GM21390 (cell line): ENCODE measurements around the gene EIF3A.
"Not testable (repeated sequence)": the region's sequence is repeated elsewhere in the genome, so short reads cannot be mapped to it uniquely, and the experiment has no call there.

Experiments used
- ATAC-seq: cut with Tn5 transposase; IDR thresholded peaks from one replicate; pipeline ENCODE4 v1.9.1; 2021; ENCODE audit not compliant: unreplicated experiment

Gene EIF3A

DNA sequence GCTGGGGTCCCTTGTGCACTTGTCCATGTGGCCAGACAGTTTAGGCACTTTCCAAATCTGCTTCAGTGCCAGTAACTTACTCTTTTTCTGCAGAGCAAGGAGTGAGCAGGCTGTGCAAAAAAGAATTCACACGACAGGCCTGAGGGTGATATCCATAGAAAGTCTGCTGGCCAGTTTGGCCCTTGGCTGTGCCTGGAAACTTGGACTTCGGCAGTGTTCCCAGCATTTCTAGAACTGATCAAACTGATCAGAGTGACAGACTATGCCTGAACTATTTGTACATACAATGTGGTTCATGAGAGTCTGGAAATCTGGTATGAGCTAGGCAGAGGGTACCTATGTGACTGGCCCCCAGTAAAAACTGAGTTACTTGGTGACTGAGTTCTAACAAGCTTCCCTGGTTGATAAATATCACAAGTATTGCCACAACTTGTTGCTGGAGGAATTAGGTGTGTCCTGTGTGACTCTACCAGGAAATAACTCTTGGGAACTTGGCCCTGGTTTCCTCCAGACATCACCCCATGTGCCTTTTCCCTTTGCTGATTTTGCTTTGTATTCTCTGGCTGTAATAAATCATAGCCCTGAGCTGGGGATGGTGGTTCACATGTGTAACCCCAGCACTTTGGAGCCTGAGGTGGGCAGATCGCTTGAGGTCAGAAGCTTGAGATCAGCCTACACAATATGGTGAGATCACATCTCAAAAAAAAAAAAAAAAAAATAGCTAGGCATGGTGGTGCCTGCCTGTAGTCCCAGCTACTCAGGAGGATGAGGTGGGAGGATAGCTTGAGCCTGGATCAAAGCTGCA lies 20.0 kb upstream of the EIF3A start:
- no peak for ATAC-seq

DNA sequence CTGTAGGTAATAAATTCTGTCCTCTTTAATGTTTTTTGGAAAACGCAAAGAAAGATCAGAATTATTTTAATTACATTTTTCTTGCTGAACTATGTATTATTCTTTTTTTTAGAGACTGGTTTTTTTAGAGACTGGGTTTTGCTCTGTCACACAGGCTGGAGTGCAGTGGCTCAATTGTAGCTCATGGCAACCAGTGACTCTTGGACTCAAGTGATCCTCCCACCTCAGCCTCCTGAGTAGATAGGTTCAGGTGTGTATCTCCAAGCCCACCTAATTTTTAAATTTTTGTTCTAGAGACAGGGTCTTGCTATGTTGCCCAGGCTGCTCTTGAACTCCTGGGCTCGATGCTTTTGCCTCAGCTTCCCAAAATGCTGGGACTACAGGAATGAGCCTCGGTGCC lies 18.0 kb upstream of the EIF3A start:
- no peak for ATAC-seq

DNA sequence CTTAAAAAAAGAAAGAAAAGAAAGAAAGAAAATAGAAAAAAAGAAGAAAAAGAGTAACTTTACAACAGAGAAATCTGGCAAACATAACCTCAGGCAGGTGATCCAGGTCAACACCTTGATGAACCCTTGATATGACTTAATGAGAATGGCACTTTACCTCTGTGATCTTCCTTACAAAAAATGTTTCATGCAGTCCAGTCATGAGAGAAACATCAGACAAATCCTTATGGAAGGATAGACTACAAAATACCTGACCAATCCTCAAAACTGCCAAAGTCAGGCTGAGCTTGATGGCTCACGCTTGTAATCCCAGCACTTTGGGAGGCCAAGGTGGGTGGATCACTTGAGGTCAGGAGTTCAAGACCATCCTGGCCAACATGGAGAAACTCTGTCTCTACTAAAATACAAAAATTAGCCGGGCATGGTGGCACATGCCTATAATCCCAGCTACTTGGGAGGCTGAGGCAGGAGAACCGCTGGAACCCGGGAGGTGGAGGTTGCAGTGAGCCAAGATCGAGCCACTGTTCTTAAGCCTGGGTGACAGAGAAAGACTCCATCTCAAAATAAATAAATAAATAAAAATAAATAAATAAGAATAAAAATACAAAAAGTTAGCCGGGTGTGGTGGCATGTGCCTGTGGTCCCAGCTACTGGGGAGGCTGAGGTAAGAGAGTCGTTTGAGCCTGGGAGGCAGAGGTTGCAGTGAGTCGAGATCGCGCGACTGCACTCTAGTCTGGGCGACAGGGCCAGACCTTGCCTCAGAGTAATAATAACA lies 16.2 kb upstream of the EIF3A start:
- ATAC-seq: not testable (repeated sequence)

DNA sequence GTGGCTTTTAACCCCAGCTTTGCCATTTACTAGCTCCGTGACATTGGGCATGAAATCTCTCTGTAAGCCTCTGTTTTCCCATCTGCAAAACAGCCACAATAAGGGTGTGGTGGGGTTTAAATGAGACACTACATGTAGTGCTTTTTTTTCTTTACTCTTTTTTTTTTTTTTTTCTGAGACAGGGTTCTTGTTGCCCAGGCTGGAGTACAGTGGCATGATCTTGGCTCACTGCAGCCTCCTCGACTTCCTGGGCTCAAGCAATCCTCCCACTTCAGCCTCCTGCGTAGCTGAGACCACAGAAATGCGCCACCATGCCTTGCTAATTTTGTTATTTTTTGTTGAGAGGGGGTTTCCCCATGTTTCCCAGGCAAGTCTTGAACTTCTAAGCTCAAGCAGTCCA lies 15.0 kb upstream of the EIF3A start:
- no peak for ATAC-seq

DNA sequence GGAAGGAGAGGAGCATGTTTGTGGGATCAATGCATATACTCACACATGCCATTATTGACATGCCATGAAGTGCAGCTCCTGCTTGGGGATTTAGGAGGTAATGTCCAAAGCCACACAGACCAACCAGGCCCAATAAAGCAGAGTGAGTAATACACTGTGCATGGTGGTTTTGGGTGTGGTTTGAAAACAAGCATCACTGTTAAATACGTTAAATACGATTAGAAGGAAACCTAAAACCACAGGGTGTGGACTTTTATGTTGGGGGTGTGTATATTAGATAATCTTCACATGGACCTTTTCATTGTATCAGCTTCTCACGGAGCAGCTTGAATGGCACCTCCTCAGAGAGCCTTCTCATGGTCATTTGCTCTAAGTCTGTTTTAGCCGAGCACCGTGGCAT lies 10.4 kb upstream of the EIF3A start:
- no peak for ATAC-seq

DNA sequence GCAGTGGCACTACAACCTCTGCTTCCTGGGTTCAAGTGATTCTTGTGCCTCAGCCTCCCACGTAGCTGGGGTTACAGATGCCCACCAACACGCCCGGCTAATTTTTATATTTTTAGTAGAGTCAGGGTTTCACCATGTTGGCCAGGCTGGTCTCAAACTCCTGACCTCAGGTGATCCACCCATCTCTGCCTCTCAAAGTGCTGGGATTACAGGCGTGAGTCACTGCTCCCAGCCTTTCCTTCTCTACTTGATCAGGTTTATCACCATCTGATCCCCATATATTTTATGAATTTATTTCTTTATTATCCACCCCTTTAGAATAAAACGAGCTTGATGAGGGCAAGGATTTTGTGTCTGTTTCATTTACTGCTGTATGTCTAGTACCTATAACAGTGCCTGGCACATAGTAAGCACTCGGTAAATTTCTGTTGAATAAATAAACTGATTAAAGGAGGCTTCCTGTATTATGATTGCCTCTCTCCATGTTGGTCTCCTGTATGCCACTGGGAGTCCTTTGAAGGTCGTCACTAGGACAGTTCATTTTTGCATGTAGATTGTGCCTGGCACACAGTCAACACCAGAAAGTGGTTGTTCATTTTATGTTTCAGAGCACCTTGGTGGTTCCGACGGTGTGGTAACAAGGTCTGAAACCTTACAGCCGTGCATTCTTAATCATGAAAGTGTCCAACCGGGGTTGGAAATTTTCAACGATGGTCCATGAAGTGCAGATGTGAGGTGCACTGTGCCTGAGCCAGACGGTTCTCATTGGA lies 9.6 kb upstream of the EIF3A start:
- no peak for ATAC-seq

DNA sequence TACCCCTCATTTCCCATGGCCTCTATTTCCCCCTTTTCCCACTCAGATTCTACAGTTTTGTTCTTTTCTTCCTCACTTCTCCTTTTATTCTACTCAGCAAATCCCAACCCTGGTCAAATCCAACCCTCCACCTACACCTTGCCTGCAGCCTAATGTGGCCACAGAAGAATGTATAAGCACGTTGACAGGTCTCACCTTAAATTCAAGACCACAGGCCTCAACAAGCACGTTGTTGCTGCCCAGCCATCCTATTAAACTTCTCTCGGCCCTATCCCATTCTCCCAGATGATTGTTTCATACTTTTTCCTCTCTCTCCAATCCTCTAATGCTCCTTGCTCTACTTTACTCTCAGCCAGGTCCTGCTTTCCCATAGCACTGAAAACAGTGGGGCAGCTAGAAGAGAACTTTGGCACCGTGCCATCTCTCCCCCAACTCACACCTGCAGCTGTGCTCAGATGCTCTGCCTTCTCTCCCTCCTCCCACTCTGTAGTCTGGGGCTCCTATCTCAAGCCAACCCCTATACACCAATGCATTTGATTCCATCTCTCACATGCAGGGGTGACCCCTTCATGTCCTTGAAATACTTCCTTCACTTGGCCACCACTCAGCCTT lies 6.8 kb upstream of the EIF3A start:
- no peak for ATAC-seq

DNA sequence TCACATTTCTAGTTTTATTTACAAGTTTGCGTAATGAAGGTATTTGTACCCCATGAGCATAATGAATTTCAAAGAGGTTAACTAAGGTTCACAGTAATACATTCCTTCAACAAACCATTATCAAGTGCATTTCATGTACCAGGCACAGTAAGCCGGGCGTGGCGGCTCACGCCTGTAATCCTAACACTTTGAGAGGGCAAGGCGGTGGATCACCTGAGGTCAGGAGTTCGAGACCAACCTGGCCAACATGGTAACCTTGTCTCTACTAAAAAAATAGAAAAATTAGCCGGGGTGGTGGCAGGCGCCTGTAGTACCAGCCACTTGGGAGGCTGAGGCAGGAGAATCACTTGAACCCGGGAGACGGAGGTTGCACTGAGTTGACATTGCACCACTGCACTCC lies 4.3 kb upstream of the EIF3A start:
- no peak for ATAC-seq

DNA sequence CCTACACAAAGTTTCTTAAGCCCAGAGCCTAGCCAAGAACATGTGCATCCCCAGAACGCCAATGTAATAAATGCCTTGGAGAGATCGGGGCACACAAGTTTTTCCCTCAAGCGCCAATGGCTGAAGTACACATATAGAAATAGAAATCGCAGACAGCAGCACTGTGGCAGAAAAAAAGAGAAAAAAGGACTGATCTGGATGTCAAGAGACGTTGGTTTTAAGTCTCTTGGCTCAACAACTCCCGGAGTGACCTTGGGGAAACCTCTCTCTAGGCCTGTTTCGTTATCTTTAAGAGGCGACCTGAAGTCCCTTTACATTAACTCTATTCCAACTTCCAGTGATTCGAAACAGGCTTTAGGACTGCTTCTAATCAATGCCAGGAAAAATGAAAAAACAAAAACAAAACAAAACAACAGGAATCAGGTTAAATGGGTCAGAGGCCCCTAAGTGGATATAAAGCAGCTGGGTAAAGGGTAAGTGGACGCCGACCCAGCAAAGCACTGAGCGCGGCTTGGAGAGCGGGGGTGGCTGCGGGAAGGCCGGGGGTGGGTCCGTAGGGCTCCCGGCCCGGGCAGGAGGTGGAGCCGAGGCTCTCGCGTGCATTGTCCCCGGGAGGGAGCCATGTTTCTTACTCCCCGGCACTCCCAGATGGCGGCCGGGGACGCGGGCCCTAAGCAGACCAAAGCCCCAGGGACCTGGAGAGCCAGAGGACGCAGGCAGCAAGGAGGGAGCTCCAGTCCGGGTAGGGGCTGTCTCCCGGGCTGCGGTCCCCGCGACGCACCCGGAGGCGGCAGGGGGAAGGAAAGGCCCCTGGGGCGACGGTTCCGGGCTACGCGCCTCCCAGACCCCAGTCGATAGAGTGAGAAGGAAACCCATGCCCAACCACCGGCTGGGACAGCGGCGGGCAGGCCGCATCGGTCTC lies 757 bp downstream of the EIF3A start:
- peak; percentile 60 for ATAC-seq

DNA sequence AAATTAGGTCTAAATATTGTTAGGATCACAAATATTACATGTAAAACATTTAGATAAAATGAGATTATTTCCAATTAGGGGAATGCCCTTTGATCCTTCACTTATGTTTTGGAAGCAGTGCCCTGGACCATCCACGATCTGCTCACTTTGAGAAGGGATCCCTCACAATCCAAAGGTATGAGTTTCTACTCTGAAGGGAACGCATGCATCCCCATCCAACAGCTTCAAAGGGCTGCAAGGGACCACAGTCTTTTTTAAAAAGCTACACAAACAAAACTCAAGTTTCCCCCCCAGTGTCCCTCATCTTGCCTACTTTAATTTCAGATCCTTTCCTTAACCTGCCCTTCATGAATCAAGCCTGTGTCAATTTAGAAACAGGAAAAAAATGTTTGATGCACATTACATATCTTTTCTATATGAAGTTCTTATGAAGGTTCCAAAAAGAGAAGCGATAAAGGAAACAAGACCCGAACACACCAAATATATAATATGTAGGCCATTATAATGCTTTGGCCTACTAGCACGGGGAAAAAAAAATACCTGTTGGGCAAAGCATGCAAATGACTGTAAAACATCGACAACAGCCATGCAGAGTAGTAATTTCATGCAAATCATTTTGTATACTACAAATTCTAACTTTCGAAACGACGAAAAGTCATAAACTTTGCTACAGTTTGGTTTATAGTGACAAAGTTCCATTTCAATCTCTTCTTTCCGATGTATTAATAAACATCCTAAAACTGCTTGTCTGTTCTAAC lies 2.0 kb downstream of the EIF3A start:
- ATAC-seq: no peak

DNA sequence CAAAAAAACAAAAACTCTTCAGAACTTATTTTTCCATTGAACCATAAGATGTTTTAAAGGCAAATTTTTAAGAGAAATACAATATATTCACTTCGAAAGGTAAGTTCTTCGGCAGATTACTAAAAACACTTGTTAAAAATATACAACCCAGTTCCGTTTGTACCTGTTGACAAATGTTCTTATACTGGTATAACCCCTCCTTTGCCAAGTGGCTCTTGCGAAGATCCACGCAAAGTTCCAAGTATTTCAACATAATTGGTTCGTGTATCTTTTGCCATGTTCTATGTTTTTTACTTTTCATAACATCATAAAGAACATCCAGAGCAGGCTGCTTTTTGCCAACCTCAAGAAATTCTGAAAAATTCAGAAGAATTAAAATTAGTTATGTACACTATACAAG lies 7.0 kb downstream of the EIF3A start:
- ATAC-seq: no peak

DNA sequence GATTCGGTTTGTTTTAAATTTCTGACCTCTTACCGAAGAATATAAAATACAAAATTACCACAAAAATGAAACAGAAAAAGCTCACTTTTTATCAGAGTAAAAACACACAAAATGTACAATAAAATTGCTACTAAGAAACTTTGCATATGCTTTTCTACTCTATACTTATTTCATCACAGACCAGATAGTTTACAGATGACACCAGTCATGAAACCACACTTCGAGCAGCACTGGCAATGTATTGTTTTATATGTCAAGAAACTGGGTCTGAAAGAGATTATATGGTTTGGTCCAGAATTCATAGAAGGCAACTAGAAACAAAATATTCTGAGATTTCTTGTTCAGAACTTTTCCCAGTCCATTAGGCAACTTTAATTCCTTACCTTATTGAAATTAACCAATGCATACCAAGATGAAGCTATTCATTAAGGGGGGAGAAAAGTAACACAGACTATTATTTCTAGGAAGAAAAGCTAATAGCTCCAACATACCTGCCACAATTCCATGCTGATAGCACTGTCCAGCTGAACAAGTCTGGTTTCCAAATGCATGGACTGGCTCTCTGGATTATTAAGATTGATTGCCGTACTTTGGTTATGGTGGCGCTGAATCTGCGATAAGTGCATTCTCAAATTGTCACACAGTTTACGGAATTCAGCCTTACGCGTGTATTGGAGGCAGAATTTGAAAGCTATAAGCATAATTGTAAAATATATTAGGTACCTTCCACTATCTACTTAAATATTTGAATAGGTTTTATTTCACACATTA lies 10.0 kb downstream of the EIF3A start:
- no peak for ATAC-seq

DNA sequence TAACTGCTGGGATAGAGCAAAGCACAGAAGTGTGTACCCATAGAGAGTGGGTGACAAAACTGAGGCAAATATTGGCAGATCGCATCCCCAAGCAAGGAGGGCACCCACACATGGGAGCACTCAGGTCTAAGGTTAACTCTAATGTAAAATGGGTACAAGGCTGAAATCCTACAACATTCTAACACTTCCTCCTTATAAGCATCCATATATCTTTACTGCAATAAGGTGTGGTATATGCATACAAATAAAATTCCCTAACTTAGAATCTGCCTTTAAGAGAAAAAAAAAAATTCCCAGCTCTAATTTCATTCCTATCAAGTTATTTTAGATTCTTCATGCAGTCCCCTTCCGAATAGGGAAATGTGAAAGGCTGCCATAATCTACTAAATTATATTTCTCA lies 18.7 kb downstream of the EIF3A start:
- no peak for ATAC-seq

DNA sequence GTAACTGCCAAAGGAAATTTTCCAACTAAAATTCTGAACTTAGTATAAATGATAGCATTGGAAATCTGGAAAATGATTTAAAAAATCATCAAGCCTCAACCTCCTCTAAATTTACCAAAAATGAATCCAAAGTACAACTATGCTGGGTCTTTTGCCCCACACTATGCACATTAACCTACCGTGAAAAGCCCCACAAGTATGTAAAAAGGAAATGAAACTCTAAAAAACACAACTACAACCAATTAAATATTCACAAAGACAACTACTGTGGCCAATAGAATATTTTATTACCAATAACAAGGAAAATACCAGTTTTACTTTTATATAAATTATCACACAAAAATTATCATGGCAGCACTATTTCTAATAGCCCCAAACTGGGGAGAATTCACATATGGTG lies 19.3 kb downstream of the EIF3A start:
- no peak for ATAC-seq

DNA sequence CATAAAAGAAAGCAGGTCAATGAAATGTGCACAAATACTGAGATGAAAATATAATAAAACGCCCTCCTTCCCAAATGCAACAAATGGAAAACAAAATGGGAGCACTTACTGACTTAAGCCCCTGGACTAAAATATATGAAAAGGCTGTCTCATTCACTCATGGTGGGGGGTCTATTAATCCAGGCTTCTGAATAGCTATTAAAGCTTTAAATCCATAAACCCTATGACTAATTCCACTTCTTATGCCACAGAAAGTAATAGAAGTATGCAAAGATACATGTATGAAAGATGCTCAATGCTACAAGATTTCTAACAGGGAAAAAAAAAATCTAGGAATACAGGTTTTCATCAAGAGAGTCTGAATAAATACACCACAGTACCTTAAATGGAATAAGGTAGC lies 20.5 kb downstream of the EIF3A start:
- no peak for ATAC-seq

DNA sequence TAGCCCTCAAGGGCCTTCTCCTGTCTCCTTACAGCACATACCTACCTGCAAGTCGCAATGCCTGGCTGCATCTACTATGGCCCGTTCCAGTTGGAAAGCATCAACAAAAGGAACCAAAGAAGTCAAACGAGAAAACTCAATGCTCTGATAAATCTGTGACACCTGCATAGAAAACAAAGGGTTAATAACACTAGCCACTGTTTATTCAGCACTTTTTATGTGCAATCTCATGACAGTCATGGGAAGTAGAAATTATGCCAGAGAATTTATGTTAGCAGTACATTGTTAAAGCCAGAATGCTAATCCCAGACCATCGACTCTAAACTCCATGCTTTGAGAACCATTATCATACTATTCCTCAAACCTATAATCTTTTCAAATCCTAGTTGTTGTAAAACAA lies 21.1 kb downstream of the EIF3A start:
- ATAC-seq: no peak

DNA sequence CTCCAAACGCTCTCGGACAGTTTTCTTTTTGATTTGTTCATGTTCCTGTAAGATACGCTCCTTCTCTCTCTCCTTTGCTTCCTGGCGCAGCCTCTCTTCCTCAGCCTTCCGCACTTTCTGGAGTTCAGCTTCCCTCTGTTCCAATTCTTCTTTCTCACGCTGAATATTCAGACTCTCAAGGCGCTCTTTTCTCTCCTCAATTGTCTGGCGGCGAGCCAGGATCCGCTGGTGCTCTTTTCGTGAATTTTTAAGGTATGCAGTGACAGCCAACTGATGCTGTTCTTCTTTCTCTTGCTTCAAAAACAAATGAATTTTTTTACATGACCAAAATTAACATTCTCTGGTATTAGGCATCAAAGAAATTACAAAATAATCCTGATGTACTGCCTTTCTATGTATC lies 22.6 kb downstream of the EIF3A start:
- ATAC-seq: no peak

DNA sequence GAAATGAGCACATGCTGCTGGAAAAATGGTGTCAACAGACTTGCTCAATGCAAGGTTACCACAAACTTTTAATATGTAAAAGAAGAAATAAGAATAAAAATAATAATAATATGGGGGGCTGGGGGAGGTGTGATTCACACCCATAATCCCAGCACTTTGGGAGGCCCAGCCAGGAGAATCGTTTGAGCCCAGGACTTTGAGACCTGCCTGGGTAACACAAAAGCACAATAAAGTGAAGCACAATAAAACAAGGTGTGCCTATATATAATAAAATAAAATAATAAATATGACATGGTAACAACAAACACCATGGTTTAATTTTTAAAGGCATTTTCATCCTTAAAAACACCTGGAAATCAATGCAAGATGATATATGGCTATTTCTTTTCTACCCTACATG lies 25.1 kb downstream of the EIF3A start:
- ATAC-seq: no peak

DNA sequence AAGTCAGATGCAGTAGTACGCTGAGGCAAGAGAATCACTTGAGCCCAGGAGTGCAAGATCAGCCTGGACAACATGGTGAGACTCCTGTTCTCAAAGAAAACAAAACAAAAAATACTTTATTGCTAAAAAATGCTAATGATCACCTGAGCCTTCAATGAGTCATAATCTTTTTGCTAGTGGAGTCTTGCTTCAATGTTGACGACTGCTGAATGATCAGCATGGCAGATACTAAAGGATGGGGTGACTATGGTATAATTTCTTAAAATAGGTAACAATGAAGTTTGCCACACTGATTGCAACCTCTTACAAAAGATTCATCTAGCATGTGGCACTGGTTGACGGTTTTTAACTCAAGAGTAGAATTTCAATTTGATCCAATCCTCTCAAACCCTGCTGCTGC lies 28.8 kb downstream of the EIF3A start:
- ATAC-seq: no peak
